ENCODE results near the gene CPNE4.
"Not testable (repeated sequence)": the region's sequence is repeated elsewhere in the genome, so short reads cannot be mapped to it uniquely, and the experiment has no call there.

CPNE4 gene

DNA sequence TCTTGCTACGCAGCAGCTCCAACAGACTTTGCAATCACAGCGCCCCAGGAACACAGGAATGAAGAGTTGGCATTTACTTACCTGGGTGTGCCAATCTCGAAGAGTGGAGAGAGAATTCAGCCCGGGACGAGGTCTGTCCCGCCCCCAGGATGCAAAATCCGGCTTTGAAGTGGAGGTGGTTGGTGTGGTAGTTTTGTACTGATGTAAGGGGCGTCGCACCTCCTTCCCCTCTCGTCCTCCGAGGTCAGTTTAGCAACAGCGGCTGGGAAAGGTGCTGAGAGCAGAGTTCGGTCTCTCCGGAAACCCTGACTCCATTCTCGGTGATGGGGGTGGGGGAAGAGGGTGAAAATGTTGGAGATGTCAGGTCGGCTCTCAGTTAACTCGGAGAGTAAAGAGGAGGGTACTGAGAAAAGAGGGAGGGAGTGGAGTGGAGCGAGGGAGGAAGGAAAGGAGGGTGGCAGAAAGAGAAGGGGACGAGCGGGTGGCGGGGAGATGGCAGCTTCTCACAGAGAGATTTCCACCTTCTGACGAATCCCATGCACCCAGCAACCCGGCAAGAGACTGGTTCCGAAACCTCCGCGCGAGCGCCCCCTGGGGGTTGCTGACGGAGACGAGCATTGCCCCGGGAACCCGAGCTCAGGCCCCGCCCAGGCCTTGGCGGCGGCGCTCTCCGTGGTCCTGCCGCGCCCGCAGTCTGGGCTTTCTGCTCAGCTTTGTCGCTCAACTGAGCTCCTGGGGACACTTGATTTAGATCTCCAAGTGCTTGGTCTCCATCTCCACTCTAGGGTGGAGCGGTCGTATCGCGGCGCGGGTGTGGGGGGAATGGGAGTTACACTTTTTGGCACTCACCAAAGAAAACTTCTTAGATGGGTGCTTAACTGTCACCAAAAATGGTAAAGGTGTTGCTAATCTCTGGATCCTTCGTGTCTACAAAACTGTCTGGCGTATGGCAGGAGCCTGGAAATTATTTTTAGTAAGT, at the start of gene CPNE4:
Gene CPNE4, minus strand, starts transcription at position 529 of the 979 bp plus-strand sequence.
- DNase-seq (ENCODE audit: low spot score), result peak; percentile 22

DNA sequence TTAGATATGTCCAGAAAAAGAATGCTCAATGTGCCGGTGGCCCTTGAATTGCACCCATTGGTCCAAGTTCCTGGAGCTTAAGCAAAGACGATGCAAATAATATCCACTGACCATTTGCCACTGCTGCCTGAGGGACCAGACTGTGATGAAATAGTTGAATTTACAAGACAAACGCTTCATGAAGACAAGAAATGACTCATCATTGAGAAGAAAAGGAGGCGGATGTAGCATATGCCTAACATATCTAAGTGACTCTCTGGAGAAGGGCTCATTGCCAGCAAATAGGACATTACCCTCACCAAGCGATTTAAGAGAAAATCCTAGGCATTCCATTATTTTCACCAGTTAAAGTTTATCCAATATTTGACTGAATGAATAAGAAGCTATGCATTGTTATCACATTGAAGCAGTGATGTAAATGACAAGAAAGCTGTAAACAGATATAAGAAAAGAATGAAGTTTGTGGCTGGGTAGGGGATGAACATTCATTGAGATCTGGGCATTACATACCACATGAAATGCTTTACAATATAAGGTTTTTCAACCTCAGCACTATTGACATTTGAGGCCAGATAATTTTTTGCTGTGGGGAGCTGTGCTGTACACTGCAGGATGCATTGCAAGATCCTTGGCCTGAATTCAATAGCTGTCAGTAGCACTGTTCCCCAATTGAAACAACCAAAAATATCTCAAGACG, 48.9 kb upstream of the CPNE4 start:
- DNase-seq (ENCODE audit: low spot score), result no peak

DNA sequence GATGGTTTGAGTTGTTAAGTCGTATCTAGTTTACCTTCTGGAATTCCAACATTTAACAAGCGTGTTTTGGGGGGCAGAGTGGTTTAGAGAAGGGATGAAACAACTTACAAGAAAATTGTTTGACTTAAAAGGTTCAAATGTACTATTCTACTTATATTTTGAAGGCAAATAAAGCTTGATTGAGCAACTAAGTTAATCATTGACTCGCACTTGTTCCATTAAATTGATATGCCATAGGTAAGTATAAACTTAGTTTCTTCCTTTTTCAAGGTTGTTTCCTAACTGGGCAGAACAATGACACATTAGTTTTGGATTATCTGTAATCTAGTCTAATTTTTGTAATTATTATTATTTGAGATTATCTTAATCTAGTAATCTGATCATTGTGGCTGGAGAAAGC, 48.3 kb upstream of the CPNE4 start:
- DNase-seq (ENCODE audit: low spot score), result no peak

DNA sequence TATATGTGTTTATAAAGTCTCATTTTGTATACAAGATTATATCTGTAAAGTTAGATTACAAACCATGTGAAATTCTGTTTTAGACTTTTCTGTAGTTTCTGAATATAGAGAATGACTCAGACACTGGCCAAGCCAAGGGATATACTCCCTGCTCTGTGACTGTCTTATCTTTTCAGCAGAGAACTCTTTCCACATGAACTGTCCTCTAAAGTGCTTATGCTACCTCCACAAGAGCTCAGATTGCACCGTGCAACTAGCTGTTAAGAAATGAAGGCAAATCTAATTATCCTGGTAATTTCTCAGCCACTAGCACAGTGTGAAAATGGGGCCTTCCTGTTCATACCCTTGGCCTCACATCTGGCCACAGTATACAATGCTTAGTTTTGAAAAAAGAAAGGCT, 44.3 kb upstream of the CPNE4 start:
- DNase-seq (ENCODE audit: low spot score), result no peak

DNA sequence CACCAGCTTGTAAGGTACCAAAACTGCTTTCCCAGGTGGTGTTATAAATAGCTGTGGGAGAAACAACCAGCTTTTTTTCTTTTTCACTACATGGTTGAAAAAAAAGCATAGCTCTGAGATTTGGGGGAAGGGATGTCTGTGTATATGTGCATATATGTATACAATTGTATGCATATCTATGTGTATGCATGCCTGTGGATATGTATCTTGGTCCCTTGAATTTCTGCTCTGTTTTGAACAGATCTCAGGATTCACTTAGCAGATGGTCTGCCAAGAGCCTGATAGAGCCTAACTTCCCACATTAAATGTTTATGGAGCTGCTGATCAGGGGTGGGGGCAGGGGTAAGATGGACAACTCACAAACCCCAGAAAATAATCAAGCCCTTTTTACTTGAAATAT, 39.0 kb upstream of the CPNE4 start:
- DNase-seq (ENCODE audit: low spot score), result no peak

DNA sequence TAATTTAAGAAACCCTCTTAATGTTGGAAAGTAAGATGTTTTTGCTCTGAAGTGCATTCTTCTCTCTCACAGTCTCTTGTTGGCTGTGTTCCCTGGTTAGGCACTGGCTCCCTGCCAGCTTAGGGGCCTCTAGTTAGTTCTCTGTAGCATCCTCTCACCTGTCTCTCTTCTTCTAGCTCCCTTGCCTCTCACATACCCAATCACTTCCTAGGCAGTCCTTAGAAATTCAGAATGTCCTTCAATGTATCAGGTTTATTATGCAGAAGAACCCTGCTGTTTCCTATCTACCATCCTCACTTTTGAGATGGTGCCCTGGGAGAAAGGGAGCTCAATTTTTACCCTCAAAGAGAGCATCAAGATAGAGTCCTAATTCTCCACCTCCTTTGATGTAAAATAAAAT, 36.2 kb upstream of the CPNE4 start:
- DNase-seq (ENCODE audit: low spot score), result no peak

DNA sequence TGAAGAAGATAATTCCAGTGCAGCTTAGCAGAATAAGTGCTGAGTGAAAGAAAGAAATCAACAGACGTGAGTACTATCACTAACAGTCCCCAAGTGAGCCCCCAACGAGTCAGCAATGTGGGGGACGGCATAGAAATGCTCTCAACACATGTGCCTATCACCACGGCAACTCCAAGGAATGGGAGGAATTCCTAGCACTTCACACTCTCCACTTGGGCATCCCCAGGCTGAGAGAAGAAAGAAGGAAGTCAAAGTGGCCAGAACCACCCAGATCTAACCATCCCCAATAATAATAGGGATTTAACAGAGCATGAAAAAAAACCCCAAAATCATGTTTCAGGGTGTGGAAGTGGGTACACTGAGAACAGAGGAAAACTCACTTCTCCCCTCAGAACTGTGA, 29.3 kb upstream of the CPNE4 start:
- DNase-seq (ENCODE audit: low spot score), result no peak

DNA sequence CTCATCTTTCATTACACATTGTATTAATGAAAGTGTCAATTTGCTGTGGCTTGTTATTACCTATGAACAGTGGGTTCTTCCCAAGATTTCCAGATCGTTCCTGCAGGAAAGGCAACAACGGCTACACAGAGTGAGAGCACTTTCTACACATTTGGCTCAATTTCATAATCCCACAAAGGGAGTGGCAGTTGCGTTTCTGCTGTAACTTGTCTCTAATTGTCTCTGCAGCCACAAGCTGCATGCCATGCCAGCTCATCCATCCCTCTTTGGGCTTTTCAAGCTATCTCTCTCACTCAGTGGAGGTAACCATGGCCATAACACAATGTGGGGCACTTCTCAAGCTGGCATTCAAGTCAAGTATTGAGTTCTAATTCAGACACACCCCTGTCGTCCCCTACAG, 27.7 kb upstream of the CPNE4 start:
- DNase-seq (ENCODE audit: low spot score), result no peak

DNA sequence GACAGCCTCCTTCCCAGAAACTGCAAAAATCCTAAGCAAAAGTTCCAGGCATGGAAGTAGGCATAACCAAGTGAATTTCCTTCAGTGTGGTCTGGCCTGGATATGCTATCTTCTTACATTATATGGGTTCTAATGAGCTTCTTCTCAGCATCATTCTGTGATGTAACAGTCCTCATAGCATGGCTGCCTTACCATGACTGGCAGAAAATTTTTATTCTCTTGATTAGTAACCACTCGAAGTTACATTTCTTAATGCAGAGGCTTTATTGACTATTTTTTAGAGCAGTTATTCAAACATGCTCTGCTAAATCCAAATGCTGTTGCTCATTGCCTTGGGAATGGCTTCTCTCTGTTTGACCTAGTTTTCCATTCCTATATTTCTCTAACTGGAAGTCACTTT, 21.1 kb upstream of the CPNE4 start:
- DNase-seq (ENCODE audit: low spot score), result no peak

DNA sequence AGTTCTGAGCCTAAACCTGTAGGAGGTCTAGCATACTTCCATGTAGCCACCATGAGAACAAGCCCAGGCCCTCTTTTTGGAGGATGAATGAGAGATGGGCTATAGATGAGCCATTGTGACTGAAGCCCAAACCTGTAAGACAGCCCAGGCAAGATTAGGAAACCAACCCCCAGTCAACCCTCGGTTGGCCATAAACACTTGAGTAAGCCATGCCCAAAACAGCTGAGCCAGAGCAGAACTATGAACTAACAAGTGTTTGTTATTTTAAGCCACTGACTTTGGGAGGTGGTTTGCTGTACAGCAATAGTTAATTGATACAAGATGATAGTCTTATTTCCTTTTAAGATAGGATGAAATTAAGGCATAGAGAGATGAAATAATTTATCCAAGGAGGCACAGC, 12.4 kb upstream of the CPNE4 start:
- no peak for DNase-seq (ENCODE audit: low spot score)

DNA sequence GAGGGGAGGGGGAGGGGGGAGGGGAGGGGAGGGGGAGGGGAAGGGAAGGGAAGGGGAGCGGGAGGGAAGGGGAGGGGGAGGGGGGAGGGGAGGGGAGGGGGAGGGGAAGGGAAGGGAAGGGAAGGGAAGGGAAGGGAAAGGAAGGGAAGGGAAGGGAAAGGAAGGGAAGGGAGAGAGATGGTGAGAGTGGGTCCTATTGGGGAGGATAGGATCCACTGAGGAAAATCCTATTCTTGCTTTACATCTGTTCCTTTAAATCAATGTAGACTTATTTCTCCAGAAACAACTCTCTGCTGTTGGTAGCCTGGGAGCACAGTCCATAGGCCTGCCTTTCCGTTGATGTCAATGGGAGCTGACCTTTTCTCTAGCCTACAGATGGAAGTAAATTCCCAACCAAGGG, 10.1 kb upstream of the CPNE4 start:
- DNase-seq (ENCODE audit: low spot score), result not testable (repeated sequence)

DNA sequence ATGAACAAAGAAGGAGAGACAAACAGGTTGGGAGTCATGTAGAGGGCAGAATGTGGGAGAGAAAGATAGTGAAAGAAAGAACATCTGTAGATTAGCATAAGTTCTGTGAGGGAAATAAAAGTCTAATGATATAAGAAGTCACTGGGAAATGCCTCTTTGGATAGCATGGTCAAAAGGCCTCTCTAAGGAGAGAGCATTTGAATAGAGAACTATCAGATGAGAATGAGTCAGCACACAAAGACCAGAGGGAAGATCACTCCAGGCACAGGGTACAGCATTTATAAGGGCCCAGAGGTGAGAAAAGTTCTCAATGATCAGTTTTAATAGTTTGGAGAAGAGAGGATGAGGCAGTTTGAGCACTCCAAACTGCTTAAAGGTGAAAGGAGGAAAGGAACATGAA, 7.9 kb upstream of the CPNE4 start:
- DNase-seq (ENCODE audit: low spot score), result no peak

DNA sequence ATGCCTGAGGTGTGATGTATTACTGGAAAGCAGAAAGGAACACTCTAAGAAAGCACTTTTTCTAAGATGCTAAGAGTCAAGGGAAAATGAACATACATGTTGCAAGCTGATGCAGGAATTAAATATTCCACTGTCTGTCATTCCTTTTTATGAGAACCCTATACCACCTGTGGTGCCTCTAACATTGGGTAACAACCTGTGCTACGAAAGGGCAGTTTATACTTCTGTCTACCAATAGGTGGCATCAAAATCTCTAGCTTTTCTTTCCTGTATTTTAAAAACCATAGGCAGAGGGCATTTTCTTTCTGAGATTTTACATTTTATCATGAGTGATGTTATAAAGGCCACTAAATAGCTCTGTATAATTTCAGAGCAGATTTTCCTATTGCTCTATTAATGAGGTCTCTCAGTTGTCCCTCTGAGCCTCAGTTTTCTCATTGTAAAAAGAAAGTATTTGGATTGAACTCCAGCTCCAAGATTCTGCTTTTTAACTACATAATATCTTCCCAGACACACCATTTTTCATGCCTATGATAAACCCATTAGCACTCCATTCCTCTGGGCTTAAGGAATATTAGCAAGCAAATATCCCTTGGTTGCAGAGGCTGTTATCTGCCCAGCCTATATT, 3.5 kb upstream of the CPNE4 start:
- DNase-seq (ENCODE audit: low spot score), result no peak

DNA sequence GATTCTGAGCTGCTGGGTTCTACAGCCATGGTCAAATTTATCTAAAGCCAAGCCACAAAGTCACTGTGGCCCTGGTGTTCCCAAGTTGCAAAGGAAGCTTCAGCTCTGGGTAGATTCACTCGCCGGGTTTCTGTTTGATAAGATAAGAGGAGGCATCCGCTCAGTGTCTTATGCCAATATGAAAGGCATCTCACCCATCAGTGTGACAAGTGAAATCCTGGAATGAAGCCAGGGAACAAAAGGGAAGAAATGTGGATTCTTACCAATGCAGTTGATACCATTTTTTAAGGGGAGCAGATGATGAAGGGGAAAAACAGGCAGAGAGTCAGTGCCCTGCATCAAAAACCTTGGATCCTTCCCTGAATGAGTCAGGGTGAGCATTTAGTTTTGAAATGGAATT, 2.8 kb upstream of the CPNE4 start:
- DNase-seq (ENCODE audit: low spot score), result no peak

DNA sequence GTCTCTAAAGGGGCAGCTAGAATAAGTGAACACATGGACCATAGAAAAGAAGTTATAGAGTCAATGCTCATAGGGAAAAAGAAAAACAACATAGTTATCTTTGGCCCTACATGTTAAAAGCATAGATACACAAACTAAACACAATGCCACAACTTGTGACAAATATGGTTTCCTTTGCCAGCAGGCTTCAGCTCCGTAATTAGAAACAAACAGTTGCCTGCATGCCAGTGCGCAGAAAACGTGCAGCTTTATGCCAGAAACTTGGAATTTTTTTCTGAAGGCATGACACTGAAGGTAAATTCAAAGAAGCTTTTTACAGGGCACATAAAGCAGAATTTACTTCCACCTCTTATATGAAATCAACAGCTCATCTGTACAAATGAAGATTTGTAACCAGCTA, 2.2 kb upstream of the CPNE4 start:
- no peak for DNase-seq (ENCODE audit: low spot score)

DNA sequence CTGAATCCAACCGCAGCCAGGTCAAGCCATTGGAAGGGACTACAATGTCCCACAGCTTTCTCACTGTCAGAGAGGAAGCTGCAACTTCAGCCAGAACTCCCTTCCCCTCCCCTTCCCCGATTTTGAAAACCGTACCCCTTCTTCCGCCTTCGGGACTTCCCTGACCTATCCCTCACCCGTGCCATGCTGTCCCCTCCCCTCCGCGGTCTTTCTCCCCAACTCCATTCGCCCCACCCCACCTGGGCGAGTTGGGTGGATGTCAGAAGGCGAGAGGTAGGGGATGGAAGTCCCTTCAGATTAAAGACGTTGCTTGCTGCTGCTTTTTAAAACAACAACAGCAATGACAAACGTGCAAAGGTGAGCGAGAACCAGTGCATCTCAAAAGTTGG, 723 bp downstream of the CPNE4 start:
- no peak for DNase-seq (ENCODE audit: low spot score)

DNA sequence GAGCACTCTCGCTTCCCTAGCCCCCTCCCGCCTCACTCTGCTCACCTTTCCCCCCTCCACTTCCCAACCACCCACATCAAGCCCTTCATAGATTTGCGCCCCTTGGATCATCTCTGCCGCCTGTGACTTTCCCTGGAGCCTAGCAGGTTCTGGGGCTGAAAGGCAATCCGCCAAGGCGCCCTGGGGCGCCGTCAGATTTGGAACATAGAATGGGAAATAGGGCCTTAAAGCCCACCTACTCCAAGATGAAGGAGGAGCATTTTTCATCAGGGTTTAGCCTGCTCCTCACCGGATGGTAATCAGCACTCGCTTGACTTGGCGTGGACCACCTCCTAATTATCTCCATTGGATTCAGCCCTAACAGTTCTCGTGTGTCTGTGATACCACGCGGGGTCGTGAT, 1.3 kb downstream of the CPNE4 start:
- no peak for DNase-seq (ENCODE audit: low spot score)

DNA sequence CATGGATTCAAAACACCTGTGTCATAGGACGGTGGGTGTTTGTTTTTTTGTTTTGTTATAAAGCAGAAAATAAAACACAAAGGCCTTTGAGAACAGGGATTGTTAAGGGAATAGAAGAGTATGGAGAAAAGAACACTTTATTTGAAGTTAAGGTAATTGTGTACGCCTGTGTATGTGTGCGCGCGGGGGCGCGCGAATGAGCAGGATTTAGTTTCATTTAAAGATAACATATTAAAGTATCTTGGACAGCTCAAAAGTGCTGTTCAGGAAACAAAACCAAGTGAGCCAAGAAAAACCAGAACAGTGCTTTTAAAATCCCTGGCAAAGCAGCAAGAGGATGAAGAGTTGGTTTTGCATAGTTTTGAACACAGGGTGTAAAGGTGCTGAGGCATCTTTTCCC, 1.9 kb downstream of the CPNE4 start:
- no peak for DNase-seq (ENCODE audit: low spot score)

DNA sequence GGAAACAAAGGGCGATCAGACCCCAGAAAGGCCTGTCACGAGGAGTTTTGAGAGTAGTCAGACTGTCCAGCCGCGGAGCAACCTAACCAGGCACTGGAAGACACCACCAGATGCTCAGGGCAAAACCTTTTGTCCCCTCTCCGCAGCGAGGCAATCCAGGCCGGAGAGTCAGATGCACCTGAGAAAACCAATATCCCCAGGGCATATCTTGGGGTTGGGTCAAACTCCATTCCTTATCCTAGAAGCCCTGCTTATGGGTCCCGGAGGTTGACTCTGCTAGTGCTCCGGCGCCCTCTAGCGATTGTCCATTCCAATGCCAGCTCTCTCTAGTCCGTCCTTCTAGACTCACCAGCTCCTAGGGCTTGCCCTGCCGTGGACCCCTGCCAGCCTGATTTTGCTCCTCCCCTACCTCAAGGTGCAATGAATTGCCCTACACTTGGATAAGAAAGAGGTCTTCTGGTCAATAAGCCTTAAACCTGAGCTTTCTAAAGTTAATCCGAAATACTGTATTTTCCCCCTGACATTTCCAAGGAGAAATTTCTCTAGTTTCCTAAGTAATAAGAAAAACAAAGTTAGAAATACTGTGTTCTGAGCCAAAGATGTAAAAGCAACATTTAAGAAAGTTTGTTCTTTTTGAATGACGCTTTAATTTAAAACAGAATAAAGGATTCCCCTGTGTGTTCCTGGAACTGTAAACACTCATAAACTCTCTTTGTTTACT, 5.5 kb downstream of the CPNE4 start:
- DNase-seq (ENCODE audit: low spot score), result peak; percentile 20

DNA sequence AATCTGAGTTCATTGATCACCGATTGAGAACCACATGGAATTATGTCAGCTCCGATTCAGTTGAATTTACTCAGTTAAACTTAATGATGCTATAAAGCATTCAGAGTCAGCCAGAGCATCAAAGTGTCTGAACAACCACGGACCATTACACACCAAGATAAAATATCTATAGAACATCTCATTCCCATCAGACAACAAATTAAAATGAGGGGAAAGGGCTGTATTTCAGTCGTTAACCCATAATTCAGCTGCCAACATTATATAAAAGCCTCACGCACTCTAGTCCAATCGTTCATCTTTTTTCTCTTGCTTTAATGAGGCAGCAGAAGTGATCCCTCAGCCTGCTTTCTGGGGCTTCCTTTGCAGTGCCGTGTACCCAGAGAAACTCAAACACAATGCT, 11.9 kb downstream of the CPNE4 start:
- DNase-seq (ENCODE audit: low spot score), result no peak

DNA sequence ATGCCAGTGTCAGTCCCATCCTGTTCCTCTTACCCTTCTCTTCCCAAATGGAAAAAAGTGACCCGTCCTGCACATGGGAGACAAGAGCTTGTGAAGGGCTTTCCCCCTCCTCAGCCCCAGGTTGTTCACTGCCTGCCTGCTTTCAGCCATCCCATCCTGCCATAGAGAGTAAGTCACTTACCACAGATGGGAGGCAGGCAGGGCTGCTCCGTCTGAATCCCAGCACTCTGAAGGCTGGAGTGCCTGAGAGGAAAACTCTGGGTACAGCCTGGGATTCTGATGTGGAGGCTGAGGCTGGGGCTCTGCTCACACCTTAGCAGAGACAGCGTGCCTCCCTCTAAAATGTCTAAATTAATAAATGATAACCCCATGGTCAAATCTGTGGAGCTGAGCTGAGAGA, 14.8 kb downstream of the CPNE4 start:
- no peak for DNase-seq (ENCODE audit: low spot score)

DNA sequence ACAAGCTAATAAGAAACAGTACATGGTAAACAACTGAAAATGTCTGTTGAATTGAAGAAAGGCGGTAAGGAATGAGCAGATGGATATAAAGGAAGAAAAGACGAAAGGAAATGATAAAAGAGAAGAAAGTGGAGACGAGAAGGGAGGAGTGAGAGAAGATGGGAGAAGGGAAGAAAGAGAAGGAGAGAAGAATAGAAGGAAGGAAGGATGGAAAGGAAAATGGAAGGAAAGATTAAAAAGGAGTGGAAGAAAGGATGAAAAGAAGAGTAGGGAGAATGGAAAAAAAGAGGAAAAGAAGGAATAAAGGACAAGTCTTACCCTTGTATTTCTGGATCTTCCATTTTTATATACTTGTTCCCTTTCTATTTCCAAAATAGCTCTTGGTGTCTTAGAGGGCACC, 17.7 kb downstream of the CPNE4 start:
- no peak for DNase-seq (ENCODE audit: low spot score)

All from CD4-positive, alpha-beta T cell treated with Interleukin-6 at 100 ng/mL for 8 hours (primary cell).